Measurements from ENCODE around the gene FGF3. TPM values are rescaled to one million over a fixed set of nuclear protein-coding genes. Genes with fewer than 3 reads are reported as not detected.

FGF3 gene
- total and polyA plus RNA-seq, 2 experiments from 2014 or later, result not detected

DNA sequence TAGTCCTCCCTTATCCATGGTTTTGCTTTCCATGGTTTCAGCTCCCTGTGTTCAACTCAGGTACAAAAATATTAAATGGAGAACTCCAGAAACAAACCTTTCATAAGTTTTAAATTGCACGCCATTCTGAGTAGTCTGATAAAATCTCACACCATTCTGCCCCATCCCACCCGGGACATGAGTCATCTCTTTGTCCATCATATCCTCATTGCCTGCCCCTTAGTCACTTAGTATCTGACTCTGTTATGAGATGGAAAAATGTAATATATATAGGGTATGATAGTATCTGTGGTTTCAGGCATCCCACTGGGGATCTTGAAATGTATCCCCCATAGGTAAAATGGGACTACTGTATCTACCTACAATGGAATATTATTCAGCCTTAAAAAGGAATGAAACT, 35.5 kb upstream of the FGF3 start:
- Histone ChIP-seq H3K27ac (no peak overlapping the region), H3K79me2 (ENCODE audit: insufficient read depth) (no peaks in the 10 kb centered on the region), H3K9ac (no peak overlapping the region), H3K27me3 (replicated peaks; ENCODE audit: insufficient read depth) (peaks cover 20% of the 10 kb centered on the region), H2AFZ (no peak overlapping the region), H4K20me1 (ENCODE audit: insufficient read depth) (no peaks in the 10 kb centered on the region), H3K4me2 (ENCODE audit: unreplicated experiment) (no peak overlapping the region), H3K9me2 (ENCODE audit: insufficient read depth) (no peaks in the 10 kb centered on the region), H3F3A (ENCODE audit: insufficient read depth) (no peaks in the 10 kb centered on the region), H3K4me3 (no peak overlapping the region), H3K9me3 (ENCODE audit: low read depth) (no peaks in the 10 kb centered on the region), H3K4me1 (ENCODE audit: insufficient read depth) (no peaks in the 10 kb centered on the region), H3K36me3 (ENCODE audit: low read depth) (no peaks in the 10 kb centered on the region)
- DNase-seq, result peak; percentile 70
- in situ Hi-C loops (cut with MboI), result no loop called here
- 19 to 20% methylated on average over 2 of the region's 2 CpGs for WGBS, 2 experiments (ENCODE audit: low coverage in 1 of 2, low lambda C conversion rate in 2 of 2, missing lambda C conversion rate in 2 of 2)
- no peak for TF ChIP-seq EZH2phosphoT487 (IDR thresholded peaks at IDR 0.05; ENCODE audit: insufficient read depth, low read depth)
- TF ChIP-seq EZH2 (IDR thresholded peaks at IDR 0.05; ENCODE audit: insufficient read depth, poor library complexity, severe bottlenecking), result no peak

DNA sequence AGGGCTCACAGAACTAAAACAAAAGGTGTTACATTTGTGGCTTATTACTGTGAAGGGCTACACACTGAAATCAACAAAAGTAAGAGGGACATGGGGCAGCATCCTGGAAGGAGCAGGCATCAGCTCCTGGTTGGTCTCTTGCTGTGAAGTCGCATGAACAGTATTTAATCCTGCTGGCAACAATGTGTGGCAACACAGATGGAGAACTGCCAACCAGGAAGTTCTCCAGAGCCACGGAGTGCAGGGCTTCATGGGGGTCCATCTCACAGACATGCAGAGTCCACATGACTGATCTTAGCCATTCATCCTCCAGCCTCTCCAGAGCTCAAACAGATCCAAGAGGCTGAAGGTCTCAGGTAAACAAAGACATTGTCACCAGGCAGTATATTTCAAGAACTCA, 32.8 kb upstream of the FGF3 start:
- peaks cover 14% of the 10 kb centered on the region for H3K27me3 ChIP-seq (replicated peaks; ENCODE audit: insufficient read depth)
- H3K79me2 ChIP-seq (ENCODE audit: insufficient read depth), result no peaks in the 10 kb centered on the region
- TF ChIP-seq EZH2 (IDR thresholded peaks at IDR 0.05; ENCODE audit: insufficient read depth, poor library complexity, severe bottlenecking) (no peak), EZH2phosphoT487 (IDR thresholded peaks at IDR 0.05; ENCODE audit: insufficient read depth, low read depth) (no peak)
- no peak overlapping the region for H3K27ac ChIP-seq
- no peak overlapping the region for H3K9ac ChIP-seq
- H2AFZ ChIP-seq, result no peak overlapping the region
- H3K4me1 ChIP-seq (ENCODE audit: insufficient read depth), result no peaks in the 10 kb centered on the region
- no peaks in the 10 kb centered on the region for H4K20me1 ChIP-seq (ENCODE audit: insufficient read depth)
- WGBS, 2 experiments (ENCODE audit: low coverage in 1 of 2, low lambda C conversion rate in 2 of 2, missing lambda C conversion rate in 2 of 2), result 19 to 21% methylated on average over 2 of the region's 2 CpGs
- H3K9me2 ChIP-seq (ENCODE audit: insufficient read depth), result no peaks in the 10 kb centered on the region
- no peaks in the 10 kb centered on the region for H3F3A ChIP-seq (ENCODE audit: insufficient read depth)
- H3K36me3 ChIP-seq (ENCODE audit: low read depth), result no peaks in the 10 kb centered on the region
- no peak overlapping the region for H3K4me3 ChIP-seq
- no peak for DNase-seq
- in situ Hi-C loops (cut with MboI), result no loop called here
- no peaks in the 10 kb centered on the region for H3K9me3 ChIP-seq (ENCODE audit: low read depth)
- no peak overlapping the region for H3K4me2 ChIP-seq (ENCODE audit: unreplicated experiment)

DNA sequence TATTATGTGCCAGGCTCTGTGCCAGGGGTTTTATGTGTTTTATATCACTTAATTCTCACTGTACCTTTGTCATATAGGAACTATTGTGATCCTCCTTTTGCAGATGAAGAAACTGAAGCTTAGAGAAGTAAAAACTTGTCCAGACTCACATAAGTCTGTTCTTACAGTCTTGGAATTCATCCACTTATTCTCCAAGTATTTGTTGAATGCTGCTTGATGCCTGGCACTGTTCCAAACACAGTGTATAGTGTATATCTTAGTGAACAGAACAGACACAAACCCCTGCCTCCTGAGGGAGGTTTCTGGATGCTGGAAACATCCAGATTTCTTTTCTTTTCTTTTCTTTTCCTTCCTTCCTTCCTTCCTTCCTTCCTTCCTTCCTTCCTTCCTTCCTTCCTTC, 29.0 kb upstream of the FGF3 start:
- H3K36me3 ChIP-seq (ENCODE audit: low read depth), result no peaks in the 10 kb centered on the region

DNA sequence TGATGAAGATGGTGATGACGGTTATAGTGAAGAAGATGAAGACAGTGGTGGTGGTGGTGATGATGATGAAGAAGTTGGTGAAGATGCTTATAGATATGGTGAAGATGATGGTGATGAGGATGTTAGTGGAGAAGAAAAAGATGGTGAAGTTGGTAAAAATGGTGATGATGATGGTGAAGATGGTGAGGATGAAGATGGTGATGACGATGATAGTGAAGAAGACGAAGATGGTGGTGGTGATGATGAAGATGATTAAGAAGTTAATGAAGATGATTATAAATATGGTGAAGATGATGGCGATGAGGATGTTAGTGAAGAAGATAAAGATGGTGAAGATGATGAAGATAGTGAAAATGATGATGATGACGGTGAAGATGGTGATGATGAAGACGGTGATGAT, 25.2 kb upstream of the FGF3 start:
- peaks cover 25% of the 10 kb centered on the region; the same call in 1 of the 2 replicates for H3K27me3 ChIP-seq (replicated peaks; ENCODE audit: insufficient read depth)
- no peaks in the 10 kb centered on the region for H3K36me3 ChIP-seq (ENCODE audit: low read depth)
- H3K27ac ChIP-seq, result no peak overlapping the region
- no peaks in the 10 kb centered on the region for H3F3A ChIP-seq (ENCODE audit: insufficient read depth)
- H3K9ac ChIP-seq, result no peak overlapping the region
- no peaks in the 10 kb centered on the region for H3K4me1 ChIP-seq (ENCODE audit: insufficient read depth)
- H3K4me2 ChIP-seq (ENCODE audit: unreplicated experiment), result no peak overlapping the region
- no peaks in the 10 kb centered on the region for H3K9me2 ChIP-seq (ENCODE audit: insufficient read depth)
- 80 to 87% methylated on average over 6 of the region's 6 CpGs for WGBS, 2 experiments (ENCODE audit: low coverage in 1 of 2, low lambda C conversion rate in 2 of 2, missing lambda C conversion rate in 2 of 2)
- no peaks in the 10 kb centered on the region for H3K9me3 ChIP-seq (ENCODE audit: low read depth)
- no peak overlapping the region for H3K4me3 ChIP-seq
- H2AFZ ChIP-seq, result no peak overlapping the region
- in situ Hi-C loops (cut with MboI), result no loop called here
- no peak for DNase-seq
- no peaks in the 10 kb centered on the region for H4K20me1 ChIP-seq (ENCODE audit: insufficient read depth)
- H3K79me2 ChIP-seq (ENCODE audit: insufficient read depth), result no peaks in the 10 kb centered on the region
- no peak for TF ChIP-seq EZH2 (IDR thresholded peaks at IDR 0.05; ENCODE audit: insufficient read depth, poor library complexity, severe bottlenecking)
- no peak for TF ChIP-seq EZH2phosphoT487 (IDR thresholded peaks at IDR 0.05; ENCODE audit: insufficient read depth, low read depth)

More for the DNA sequence above, 29.0 kb upstream of the FGF3 start:
- DNase-seq, result peak; percentile 14
- Histone ChIP-seq H3K4me2 (ENCODE audit: unreplicated experiment) (no peak overlapping the region), H3K27me3 (replicated peaks; ENCODE audit: insufficient read depth) (peaks cover 16% of the 10 kb centered on the region), H3K9me2 (ENCODE audit: insufficient read depth) (no peaks in the 10 kb centered on the region), H2AFZ (no peak overlapping the region), H3F3A (ENCODE audit: insufficient read depth) (no peaks in the 10 kb centered on the region), H3K79me2 (ENCODE audit: insufficient read depth) (no peaks in the 10 kb centered on the region), H3K9ac (no peak overlapping the region), H3K27ac (no peak overlapping the region), H3K9me3 (ENCODE audit: low read depth) (no peaks in the 10 kb centered on the region), H3K4me3 (no peak overlapping the region), H3K4me1 (ENCODE audit: insufficient read depth) (no peaks in the 10 kb centered on the region), H4K20me1 (ENCODE audit: insufficient read depth) (no peaks in the 10 kb centered on the region)
- TF ChIP-seq EZH2phosphoT487 (IDR thresholded peaks at IDR 0.05; ENCODE audit: insufficient read depth, low read depth), result no peak
- no peak for TF ChIP-seq EZH2 (IDR thresholded peaks at IDR 0.05; ENCODE audit: insufficient read depth, poor library complexity, severe bottlenecking)
- in situ Hi-C loops (cut with MboI), result no loop called here

DNA sequence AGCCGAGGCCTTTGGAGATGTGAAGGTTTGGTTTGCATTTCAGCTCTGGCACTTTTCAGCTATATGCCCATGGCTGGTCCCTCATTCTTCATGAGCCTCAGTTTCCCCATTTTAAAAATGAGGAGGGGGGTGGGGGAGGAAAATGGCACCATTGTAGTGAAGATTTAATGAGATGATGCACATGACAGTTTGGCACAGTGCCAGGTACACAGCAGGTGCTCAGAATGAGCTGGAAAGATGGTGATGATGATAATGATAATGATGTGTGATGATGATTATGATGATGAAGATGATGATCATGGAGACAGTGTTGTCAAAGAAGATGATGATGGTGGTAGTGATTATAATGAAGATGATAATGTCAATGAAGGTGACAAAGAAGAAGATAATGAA, 24.3 kb upstream of the FGF3 start:
- TF ChIP-seq EZH2phosphoT487 (IDR thresholded peaks at IDR 0.05; ENCODE audit: insufficient read depth, low read depth), result no peak
- no peak for TF ChIP-seq EZH2 (IDR thresholded peaks at IDR 0.05; ENCODE audit: insufficient read depth, poor library complexity, severe bottlenecking)
- Histone ChIP-seq H3K4me2 (ENCODE audit: unreplicated experiment) (no peak overlapping the region), H3K79me2 (ENCODE audit: insufficient read depth) (no peaks in the 10 kb centered on the region), H3K9ac (no peak overlapping the region), H3K27me3 (replicated peaks; ENCODE audit: insufficient read depth) (peaks cover 25% of the 10 kb centered on the region; the same call in 1 of the 2 replicates), H3K4me3 (no peak overlapping the region), H4K20me1 (ENCODE audit: insufficient read depth) (no peaks in the 10 kb centered on the region), H3K27ac (no peak overlapping the region), H3K4me1 (ENCODE audit: insufficient read depth) (no peaks in the 10 kb centered on the region), H3K9me2 (ENCODE audit: insufficient read depth) (no peaks in the 10 kb centered on the region), H2AFZ (no peak overlapping the region), H3K9me3 (ENCODE audit: low read depth) (no peaks in the 10 kb centered on the region), H3F3A (ENCODE audit: insufficient read depth) (no peaks in the 10 kb centered on the region), H3K36me3 (ENCODE audit: low read depth) (no peaks in the 10 kb centered on the region)
- no peak for DNase-seq
- WGBS, 2 experiments (ENCODE audit: low coverage in 1 of 2, low lambda C conversion rate in 2 of 2, missing lambda C conversion rate in 2 of 2), result 0 to 12% methylated on average over 1 of the region's 1 CpG
- in situ Hi-C loops (cut with MboI), result no loop called here

Measured in GM23248 (cell line).